ENCODE data around the gene PARD6A. TPM values are rescaled to one million over a fixed set of nuclear protein-coding genes. Genes with fewer than 3 reads are reported as not detected.

The PARD6A gene
- total RNA-seq, 1 donor from 2014 or later, result 3.9 TPM

- no peak for DNase-seq (ENCODE audit: low spot score)
Observed at GRCh38 chr16:67653128-67653788, 7.5 kb upstream of the PARD6A start.

- no peak for DNase-seq (ENCODE audit: low spot score)
Observed at GRCh38 chr16:67653789-67654402, 6.9 kb upstream of the PARD6A start.

GRCh38 chr16:67654403-67654911, 6.3 kb upstream of the PARD6A start:
- DNase-seq (ENCODE audit: low spot score), result no peak

- DNase-seq (ENCODE audit: low spot score), result no peak
Observed at GRCh38 chr16:67655363-67655762, 5.4 kb upstream of the PARD6A start.

- DNase-seq (ENCODE audit: low spot score), result no peak
Observed at GRCh38 chr16:67656344-67657016, 4.3 kb upstream of the PARD6A start.

- DNase-seq (ENCODE audit: low spot score), result no peak
Observed at GRCh38 chr16:67657017-67657608, 3.6 kb upstream of the PARD6A start.

- DNase-seq (ENCODE audit: low spot score), result no peak
Observed at GRCh38 chr16:67657751-67658518, 2.8 kb upstream of the PARD6A start.

- no peak for DNase-seq (ENCODE audit: low spot score)
Observed at GRCh38 chr16:67658849-67659674, 1.7 kb upstream of the PARD6A start.

- peak; percentile 95 for DNase-seq (ENCODE audit: low spot score)
Observed at GRCh38 chr16:67659675-67660563, 841 bp upstream of the PARD6A start, which contains the start of gene ACD. TSS of gene ACD (minus strand) at chr16:67660260. CDS start at chr16:67660220, 40 bp downstream.

- DNase-seq (ENCODE audit: low spot score), result no peak
Observed at GRCh38 chr16:67661101-67661761, 471 bp downstream of the PARD6A start.

- DNase-seq (ENCODE audit: low spot score), result no peak
Observed at GRCh38 chr16:67661886-67662652, 1.3 kb downstream of the PARD6A start.

- no peak for DNase-seq (ENCODE audit: low spot score)
Observed at GRCh38 chr16:67662653-67663010, 1.9 kb downstream of the PARD6A start.

GRCh38 chr16:67663151-67663876, 2.6 kb downstream of the PARD6A start:
- DNase-seq (ENCODE audit: low spot score), result no peak

GRCh38 chr16:67663877-67664222, 3.1 kb downstream of the PARD6A start:
- no peak for DNase-seq (ENCODE audit: low spot score)

GRCh38 chr16:67664258-67664657, 3.5 kb downstream of the PARD6A start:
- no peak for DNase-seq (ENCODE audit: low spot score)

GRCh38 chr16:67664871-67665270, 4.1 kb downstream of the PARD6A start:
- no peak for DNase-seq (ENCODE audit: low spot score)

- no peak for DNase-seq (ENCODE audit: low spot score)
Observed at GRCh38 chr16:67665598-67665997, 4.8 kb downstream of the PARD6A start.
